Bronchial smooth muscle cell (primary cell): ENCODE data around the gene EHBP1L1. TPM values are rescaled to one million over a fixed set of nuclear protein-coding genes. Genes with fewer than 3 reads are reported as not detected.

Source experiments
- total RNA-seq: library from RNA; depleted of rRNA; stranded (reverse); fragments of >200 nt; gene quantifications from 2 replicates; pipeline ENCODE4 v1.2.1, GENCODE V29; 2014

The EHBP1L1 gene
- 34.9 and 59.4 TPM in 2 replicates for total RNA-seq

DNA sequence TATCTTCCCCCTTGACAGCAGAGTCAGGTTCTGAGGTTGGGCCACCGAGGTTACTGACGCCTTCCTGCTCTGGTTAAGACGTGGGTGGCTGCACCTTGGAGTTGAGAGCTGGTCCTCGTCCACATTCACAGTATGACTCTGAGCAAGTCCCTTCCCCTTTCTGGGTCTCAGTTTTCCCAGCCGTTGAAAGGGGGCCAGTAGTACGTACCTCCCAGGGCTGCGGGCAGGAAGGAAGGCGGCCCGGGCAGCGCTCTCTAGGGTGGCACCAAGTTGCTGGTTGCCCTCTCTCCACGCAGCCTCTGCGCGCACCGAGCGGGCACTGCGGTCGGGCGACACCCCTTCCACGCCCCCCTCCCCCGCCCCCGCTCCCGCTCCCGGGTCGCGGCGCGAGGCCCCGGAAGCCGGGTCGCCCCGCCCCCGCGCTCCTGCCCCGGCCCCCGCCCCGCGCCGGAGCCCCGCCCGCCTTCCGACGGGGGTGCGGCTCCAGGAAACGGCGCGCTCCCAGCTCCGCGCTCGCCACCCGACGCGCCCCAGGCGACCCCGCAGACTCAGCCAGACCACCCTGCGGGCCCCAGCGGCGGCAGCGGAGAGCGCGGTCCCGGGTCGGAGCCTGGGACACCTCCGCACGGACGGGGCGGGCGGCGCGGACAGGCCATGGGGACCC is at the start of gene EHBP1L1:
TSS of gene EHBP1L1 (plus strand) at position 486 of the 664 bp plus-strand sequence. CDS start 250 bp downstream, outside the sequence.

DNA sequence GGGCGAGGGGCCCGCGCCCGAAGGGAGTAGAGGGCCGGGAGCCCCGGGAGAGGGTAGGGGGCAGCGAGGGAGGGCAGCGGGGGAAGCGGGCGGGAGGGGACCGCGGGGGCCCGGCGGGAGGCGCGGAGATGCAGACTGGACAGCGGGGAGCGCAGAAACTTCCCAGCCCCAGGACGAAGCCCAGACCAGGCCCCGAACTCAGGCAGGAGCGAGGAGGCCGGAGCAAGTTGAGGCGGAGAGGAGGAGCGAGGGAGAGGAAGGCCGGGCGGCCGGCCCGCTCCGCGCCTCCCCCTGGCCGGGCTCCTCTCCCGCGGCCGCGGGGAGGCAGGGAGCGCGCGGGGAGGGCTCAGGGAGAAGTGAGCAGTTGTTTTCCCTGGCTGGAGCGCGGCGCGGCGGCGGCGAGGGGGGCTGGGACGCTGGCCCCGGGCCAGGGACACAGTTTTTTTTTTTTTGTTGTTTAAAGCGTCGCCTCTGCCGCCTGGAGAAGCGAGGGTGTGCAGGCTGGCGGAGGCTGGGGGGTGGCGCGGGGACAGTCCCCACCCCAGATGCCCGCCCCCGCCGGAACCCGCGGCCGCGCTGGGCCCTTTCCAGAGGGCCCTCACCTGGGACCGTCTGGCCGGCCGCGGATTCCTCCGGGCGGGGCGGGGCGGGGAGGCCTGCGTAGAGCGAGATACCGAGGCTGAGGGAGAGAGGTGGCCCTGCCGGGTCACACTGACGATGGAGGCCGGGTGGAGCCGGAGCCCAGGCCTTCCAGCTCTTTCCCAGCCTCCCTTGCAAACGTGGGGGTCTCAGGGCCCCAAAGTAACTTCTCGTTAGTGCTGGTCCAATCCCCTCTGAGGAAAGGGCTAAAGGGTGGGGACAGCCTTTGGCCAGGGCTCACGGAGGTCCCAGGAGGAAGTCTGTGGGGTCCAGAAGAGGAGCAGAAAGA is 17.6 kb upstream of the EHBP1L1 start, which contains the start of gene LTBP3:
TSS of gene LTBP3 (minus strand) at position 358 of the 928 bp plus-strand sequence. CDS start 400 bp downstream, outside the sequence.

GRCh38 chr11:65569973-65570918 is 5.6 kb upstream of the EHBP1L1 start, which contains the start of gene ZNRD2:
ZNRD2 (plus strand) TSS chr11:65570477; CDS start chr11:65570492, 15 bp downstream.

DNA sequence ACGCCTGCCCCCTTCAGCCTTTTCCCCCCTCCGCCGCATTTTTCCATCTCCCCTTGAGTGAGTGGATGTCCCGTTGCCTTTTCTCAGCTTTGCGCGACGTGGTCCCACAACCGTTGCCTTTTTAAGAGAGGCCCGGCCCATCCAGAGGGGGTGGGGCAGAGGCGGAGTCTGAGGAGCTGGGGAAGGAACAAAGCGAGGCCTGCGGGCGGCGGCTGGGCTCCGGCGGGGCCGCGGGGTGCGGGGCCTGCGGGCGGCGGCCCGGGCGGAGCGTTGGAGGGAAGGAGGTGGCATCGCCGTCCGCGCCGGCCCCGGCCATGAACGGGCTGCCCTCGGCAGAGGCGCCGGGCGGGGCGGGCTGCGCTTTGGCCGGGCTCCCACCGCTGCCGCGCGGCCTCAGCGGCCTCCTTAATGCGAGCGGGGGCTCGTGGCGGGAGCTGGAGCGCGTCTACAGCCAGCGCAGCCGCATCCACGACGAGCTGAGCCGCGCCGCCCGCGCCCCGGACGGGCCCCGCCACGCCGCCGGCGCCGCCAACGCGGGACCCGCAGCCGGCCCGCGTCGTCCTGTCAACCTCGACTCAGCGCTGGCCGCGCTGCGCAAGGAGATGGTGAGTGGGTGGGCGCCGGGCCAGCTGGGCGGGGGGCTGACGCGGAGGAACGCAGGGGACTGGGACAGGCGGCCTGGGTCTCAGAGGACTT is 3.3 kb upstream of the EHBP1L1 start, which contains the start of gene FAM89B:
TSS of gene FAM89B (plus strand) at position 183 of the 696 bp plus-strand sequence. CDS start at position 315, 132 bp downstream.

GRCh38 chr11:65595543-65596281 is 19.9 kb downstream of the EHBP1L1 start, which contains the start of gene KCNK7:
KCNK7 (minus strand) TSS chr11:65595800; CDS start chr11:65595772, 28 bp downstream.

GRCh38 chr11:65615229-65615949 is 39.5 kb downstream of the EHBP1L1 start, which contains the start of gene PCNX3:
PCNX3 (plus strand) TSS chr11:65615776; CDS start chr11:65616312, 536 bp downstream.

DNA sequence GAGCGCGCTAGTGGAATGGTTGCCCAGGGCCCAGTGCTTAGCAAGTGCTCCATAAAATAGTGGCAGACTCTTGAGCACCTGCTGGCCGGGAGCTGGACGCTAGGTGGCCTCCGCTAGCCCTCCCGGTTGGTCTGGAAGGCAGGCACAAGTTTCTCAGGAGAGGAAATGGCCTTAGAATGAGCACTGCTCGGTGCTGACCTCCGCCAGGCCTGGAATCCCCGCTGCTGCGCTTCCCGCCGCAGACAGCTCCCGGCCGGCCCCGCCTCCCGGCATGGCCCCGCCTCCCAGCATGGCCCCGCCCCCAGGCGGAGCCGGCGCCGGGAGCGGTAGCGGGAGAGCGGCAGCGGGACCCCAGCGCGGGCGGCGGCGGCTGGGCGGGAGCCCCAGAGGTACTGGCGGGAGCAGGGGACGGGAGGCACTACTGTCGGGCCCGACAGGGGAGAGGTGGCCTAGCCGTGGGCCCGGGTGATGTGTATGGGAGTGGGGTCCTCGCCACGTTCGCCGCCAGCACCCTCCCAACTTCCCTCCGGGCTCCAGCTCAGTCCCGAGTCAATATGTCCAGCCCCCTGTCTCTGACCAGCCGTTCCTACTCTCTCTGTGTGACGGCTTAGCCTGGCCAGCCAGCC is 62.1 kb downstream of the EHBP1L1 start, which contains the start of gene SIPA1:
TSS of gene SIPA1 (plus strand) at position 308 of the 626 bp plus-strand sequence. CDS start 2,821 bp downstream, outside the sequence.

Other genes starting within 250 kb of the EHBP1L1 start
- gene DPF2, start 242.2 kb upstream of the EHBP1L1 start, total RNA-seq, result 25.0 and 27.0 TPM in 2 replicates
- gene TIGD3, start 221.3 kb upstream of the EHBP1L1 start, total RNA-seq, result under 0.01 TPM in 2 replicates
- 0.77 and 0.95 TPM in 2 replicates for gene SLC25A45, start 193.4 kb upstream of the EHBP1L1 start, total RNA-seq
- 17.2 and 23.9 TPM in 2 replicates for gene FRMD8, start 189.4 kb upstream of the EHBP1L1 start, total RNA-seq
- 338 and 347 TPM in 2 replicates for gene NEAT1, start 153.3 kb upstream of the EHBP1L1 start, total RNA-seq
- gene MALAT1, start 77.0 kb upstream of the EHBP1L1 start, total RNA-seq, result 7,849 and 17,081 TPM in 2 replicates
- gene SCYL1, start 51.0 kb upstream of the EHBP1L1 start, total RNA-seq, result 69.7 and 74.6 TPM in 2 replicates
- gene LTBP3, start 17.7 kb upstream of the EHBP1L1 start, total RNA-seq, result 44.6 and 50.3 TPM in 2 replicates
- 28.4 and 29.9 TPM in 2 replicates for gene ZNRD2, start 5.6 kb upstream of the EHBP1L1 start, total RNA-seq
- 12.4 and 13.2 TPM in 2 replicates for gene FAM89B, start 3.5 kb upstream of the EHBP1L1 start, total RNA-seq
- 0.09 and 0.16 TPM in 2 replicates for gene KCNK7, start 19.7 kb downstream of the EHBP1L1 start, total RNA-seq
- gene MAP3K11, start 38.2 kb downstream of the EHBP1L1 start, total RNA-seq, result 15.2 and 17.5 TPM in 2 replicates
- 8.8 and 10.0 TPM in 2 replicates for gene PCNX3, start 39.7 kb downstream of the EHBP1L1 start, total RNA-seq
- gene SIPA1, start 62.0 kb downstream of the EHBP1L1 start, total RNA-seq, result 12.5 and 14.5 TPM in 2 replicates
- gene RELA, start 86.9 kb downstream of the EHBP1L1 start, total RNA-seq, result 13.4 and 17.4 TPM in 2 replicates
- gene KAT5, start 136.2 kb downstream of the EHBP1L1 start, total RNA-seq, result 39.7 and 64.7 TPM in 2 replicates
- 32.8 and 35.3 TPM in 2 replicates for gene RNASEH2C, start 144.7 kb downstream of the EHBP1L1 start, total RNA-seq
- gene AP5B1, start 204.9 kb downstream of the EHBP1L1 start, total RNA-seq, result 2.6 and 3.3 TPM in 2 replicates
- gene OVOL1, start 211.0 kb downstream of the EHBP1L1 start, total RNA-seq, result not detected in 2 replicates